HCT116 (cell line): Measurements from ENCODE around the gene DRC7. TPM values are rescaled to one million over a fixed set of nuclear protein-coding genes. Genes with fewer than 3 reads are reported as not detected.

Source experiments
- ATAC-seq: fragments of 200-7000 bp; cut with Tn5 transposase; 2 replicates; pipeline ENCODE4 v1.9.1; 2020; ENCODE audit warnings: mild to moderate bottlenecking, moderate library complexity
- BruUV-seq: library from RNA; stranded (reverse); fragments of 400-500 nt; replicated peaks from 2 replicates; lab custom pipeline; 2021; lab: Mats Ljungman, UMichigan
- CTCF ChIA-PET: fragments of 300-600 bp; sonication (Branson Sonifier 250); formaldehyde crosslinking; loops from one replicate; lab custom pipeline; 2021; ENCODE audit warnings: antibody characterized with exemption; lab: Charles Lee
- POLR2A ChIA-PET: fragments of 300-600, 350-600 bp; sonication (Branson Sonifier 250); formaldehyde crosslinking; loops from one replicate; lab custom pipeline; 2021; ENCODE audit warnings: antibody characterized with exemption; lab: Charles Lee
- RAD21 ChIA-PET, 2 experiments: fragments of 300-600 bp; sonication (Branson Sonifier 250); formaldehyde crosslinking; loops; one replicate each; lab custom pipeline; 2023; ENCODE audit warnings: low total read pairs in 2 of 2; ENCODE audit not compliant: uncharacterized antibody in 2 of 2, unreplicated experiment in 2 of 2, low non-redundant PET in 1 of 2; lab: Charles Lee
- DNase-seq: peaks from one replicate; pipeline ENCODE4 v3.0.0-alpha.2; 2010; ENCODE audit warnings: low read depth, low spot score
- H2AFZ ChIP-seq: fragments of 200-600 bp; shearing (Covaris generic), sonication (generic); 2 replicates; pipeline ENCODE4 v1.6.1; 2017; ENCODE audit warnings: low read depth, mixed run types, mixed read lengths, antibody characterized with exemption, low read length; ENCODE audit not compliant: poor library complexity, severe bottlenecking
- H3K27ac ChIP-seq: 2 replicates; pipeline ENCODE4 v1.5.1; 2012; ENCODE audit warnings: low read depth, low read length
- H3K27me3 ChIP-seq: fragments of 200-600 bp; sonication (generic); 2 replicates; pipeline ENCODE4 v1.6.1; 2016; ENCODE audit warnings: mixed run types, low read length, mixed read lengths; ENCODE audit not compliant: insufficient read depth
- H3K36me3 ChIP-seq, 2 experiments: fragments of 200-500 bp in 1 of 2; fragments of 200-600 bp in 1 of 2; sonication (Bioruptor generic) in 1 of 2; sonication (generic) in 1 of 2; 2 replicates each; pipeline versions ENCODE4 v1.5.1 to v1.6.1; 2014 to 2016; ENCODE audit warnings: low read length in 2 of 2, inconsistent platforms in 1 of 2, mixed read lengths in 1 of 2, mixed run types in 1 of 2; ENCODE audit not compliant: insufficient read depth in 2 of 2, control insufficient read depth in 1 of 2
- H3K4me1 ChIP-seq, 2 experiments: fragments of 200-600 bp in 1 of 2; sonication (generic) in 1 of 2; 2 replicates each; pipeline versions ENCODE4 v1.5.1 to v1.6.1; 2012 to 2017; ENCODE audit warnings: low read length in 2 of 2, inconsistent platforms in 1 of 2, mild to moderate bottlenecking in 1 of 2, mixed read lengths in 1 of 2, mixed run types in 1 of 2, moderate library complexity in 1 of 2; ENCODE audit not compliant: insufficient read depth in 2 of 2, control insufficient read depth in 1 of 2
- H3K4me2 ChIP-seq: fragments of 200-600 bp; sonication (generic); 2 replicates; pipeline ENCODE4 v1.6.1; 2017; ENCODE audit warnings: mixed run types, low read length, mixed read lengths
- H3K4me3 ChIP-seq, 2 experiments: fragments of 200-600 bp in 1 of 2; sonication (generic) in 1 of 2; replicated peaks in 1 of 2; 2 replicates each; pipeline ENCODE4 v1.5.1; 2011 to 2016; ENCODE audit warnings: low read length in 2 of 2, control low read depth in 1 of 2, low read depth in 1 of 2, mild to moderate bottlenecking in 1 of 2, mixed read lengths in 1 of 2, mixed run types in 1 of 2
- H3K79me2 ChIP-seq: fragments of 200-600 bp; sonication (generic); 2 replicates; pipeline ENCODE4 v1.6.1; 2017; ENCODE audit warnings: mild to moderate bottlenecking, mixed run types, low read length, moderate library complexity, mixed read lengths; ENCODE audit not compliant: insufficient read depth
- H3K9ac ChIP-seq: fragments of 200-600 bp; sonication (generic); 2 replicates; pipeline ENCODE4 v1.6.1; 2016; ENCODE audit warnings: low read length, mixed read lengths
- H3K9me2 ChIP-seq: fragments of 200-600 bp; sonication (generic), shearing (Covaris generic); 2 replicates; pipeline ENCODE4 v1.6.1; 2017; ENCODE audit warnings: mixed run types, mild to moderate bottlenecking, moderate library complexity; ENCODE audit not compliant: insufficient read depth
- H3K9me3 ChIP-seq, 2 experiments: fragments of 200-500 bp in 1 of 2; fragments of 200-600 bp in 1 of 2; sonication (Bioruptor generic) in 1 of 2; sonication (generic) in 1 of 2; 2 replicates each; pipeline ENCODE4 v1.6.1; 2014 to 2017; ENCODE audit warnings: low read length in 2 of 2, mixed read lengths in 2 of 2, inconsistent platforms in 1 of 2, low read depth in 1 of 2, mild to moderate bottlenecking in 1 of 2, mixed run types in 1 of 2, moderate library complexity in 1 of 2; ENCODE audit not compliant: control insufficient read depth in 1 of 2, insufficient read depth in 1 of 2
- H4K20me1 ChIP-seq: fragments of 200-600 bp; sonication (generic), shearing (Covaris generic); 2 replicates; pipeline ENCODE4 v1.6.1; 2017; ENCODE audit warnings: mixed run types, mild to moderate bottlenecking, moderate library complexity; ENCODE audit not compliant: insufficient read depth
- ATF3 ChIP-seq: IDR thresholded peaks from 2 replicates; pipeline ENCODE4 v1.6.1; 2012
- CBX3 ChIP-seq: IDR thresholded peaks from 2 replicates; pipeline ENCODE4 v1.6.1; 2012; ENCODE audit warnings: low read depth
- CEBPB ChIP-seq: IDR thresholded peaks from 2 replicates; pipeline ENCODE4 v1.6.1; 2012; ENCODE audit warnings: low read depth
- ELF1 ChIP-seq: IDR thresholded peaks from 2 replicates; pipeline ENCODE4 v1.6.1; 2012; ENCODE audit warnings: low read depth, borderline replicate concordance
- EZH2 ChIP-seq: fragments of 200-600 bp; sonication (generic); IDR thresholded peaks from 2 replicates; pipeline ENCODE4 v1.6.1; 2017; ENCODE audit warnings: antibody characterized with exemption, mixed run types
- FOSL1 ChIP-seq: IDR thresholded peaks from 2 replicates; pipeline ENCODE4 v1.6.1; 2012; ENCODE audit warnings: low read depth
- MAX ChIP-seq: IDR thresholded peaks from 2 replicates; pipeline ENCODE4 v1.6.1; 2012
- POLR2A ChIP-seq: IDR thresholded peaks from 2 replicates; pipeline ENCODE4 v1.7.0; 2011; ENCODE audit warnings: borderline replicate concordance; ENCODE audit not compliant: insufficient read depth, insufficient read length; ENCODE audit errors: extremely low read depth
- RAD21 ChIP-seq: IDR thresholded peaks from 2 replicates; pipeline ENCODE4 v1.6.1; 2012; ENCODE audit warnings: low read depth, mild to moderate bottlenecking
- SIN3A ChIP-seq: IDR thresholded peaks from 2 replicates; pipeline ENCODE4 v1.6.1; 2012; ENCODE audit warnings: low read depth
- SRF ChIP-seq: IDR thresholded peaks from 2 replicates; pipeline ENCODE4 v1.6.1; 2012; ENCODE audit warnings: low read depth
- TCF7L2 ChIP-seq: IDR thresholded peaks from 2 replicates; pipeline ENCODE4 v1.7.0; 2011; ENCODE audit warnings: borderline replicate concordance, inconsistent platforms; ENCODE audit not compliant: insufficient read depth, insufficient read length; ENCODE audit errors: extremely low read depth
- ZFX ChIP-seq: fragments of 450-650 bp; IDR thresholded peaks from 2 replicates; pipeline ENCODE4 v1.6.1; 2017
- ZNF274 ChIP-seq: fragments of 200-500 bp; sonication (Bioruptor generic); IDR thresholded peaks from 2 replicates; pipeline ENCODE4 v1.6.1; 2014; ENCODE audit warnings: mild to moderate bottlenecking, low read depth, low read length, inconsistent platforms
- intact Hi-C: fragments of 100-400 bp; cut with micrococcal nuclease; formaldehyde crosslinking; loops from 2 replicates; pipeline ENCODE4 v1.10.0; 2022
- total RNA-seq: library from RNA; stranded (reverse); gene quantifications from one replicate; pipeline ENCODE4 v1.2.1, GENCODE V29; 2021; ENCODE audit not compliant: unreplicated experiment
- TF ChIP-seq, protein P1 (sequence below): IDR thresholded peaks from 2 replicates; pipeline ENCODE4 v1.6.1; 2011; ENCODE audit warnings: mild to moderate bottlenecking, low read length, moderate library complexity; ENCODE audit not compliant: insufficient replicate concordance; ENCODE audit errors: extremely low read depth

DRC7 gene
- total RNA-seq, 1 experiment from 2014 or later: 0.91 TPM

DNA sequence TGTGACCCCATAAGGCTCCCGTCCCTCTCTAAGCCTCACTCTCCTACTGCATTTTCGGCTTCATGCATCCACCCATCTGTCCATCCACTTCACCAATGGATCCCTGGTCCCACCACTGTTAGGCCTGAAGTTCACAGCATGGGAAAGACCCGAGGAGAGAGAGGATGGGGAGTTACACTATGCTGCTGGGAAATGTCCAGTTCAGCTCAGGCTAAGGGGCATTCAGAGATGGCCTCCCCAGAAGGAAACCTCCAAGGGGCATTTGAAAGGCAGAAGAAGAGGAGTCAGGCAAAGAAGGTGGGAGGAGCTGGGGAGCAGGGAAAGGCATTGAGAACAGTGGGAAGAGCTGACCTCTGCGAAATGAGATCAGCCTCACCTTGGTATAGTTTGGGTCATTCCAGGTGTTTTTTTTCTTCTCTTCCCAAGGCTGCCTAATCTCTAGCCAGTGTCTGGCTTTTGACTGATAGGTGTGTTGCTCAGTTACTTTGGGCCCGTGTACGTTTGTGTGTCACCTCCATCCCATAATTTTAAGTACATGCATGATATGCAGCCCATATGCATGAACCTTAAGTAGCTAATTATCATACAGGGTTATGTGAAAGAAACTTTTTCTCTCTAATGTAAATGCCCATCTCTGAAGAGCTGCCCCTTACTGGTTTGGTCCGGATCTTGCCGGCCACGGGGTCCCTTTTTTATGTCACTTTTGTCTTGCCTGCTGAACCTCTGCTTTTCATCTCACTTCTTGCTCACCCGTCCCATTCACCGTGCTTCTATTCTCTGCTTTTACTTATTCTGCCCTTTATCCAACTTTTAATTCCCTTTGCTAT lies 11.6 kb upstream of the DRC7 start:
- RAD21 ChIA-PET: no interaction called here
- intact Hi-C loops: no loop called here
- CTCF ChIA-PET: no interaction called here
- Histone ChIP-seq H3K4me1 (no peaks in the 10 kb centered on the region), H3K27ac (no peak overlapping the region), H3K79me2 (no peaks in the 10 kb centered on the region), H3K9me2 (no peaks in the 10 kb centered on the region), H3K9me3 (no peaks in the 10 kb centered on the region), H3K36me3 (no peaks in the 10 kb centered on the region), H4K20me1 (no peaks in the 10 kb centered on the region), H3K4me2 (no peak overlapping the region), H3K4me3 (no peak overlapping the region), H2AFZ (no peak overlapping the region), H3K27me3 (no peaks in the 10 kb centered on the region), H3K9ac (no peak overlapping the region)
- ATAC-seq (no peak; the same call in 1 of the 2 replicates), DNase-seq (no peak)
- TF ChIP-seq ELF1 (no peak), POLR2A (peak; percentile 54)
- POLR2A ChIA-PET: interaction anchor here (0.6 kb wide), 1 partner anchor 281 kb away, joined by 3 read pairs; no protein-coding TSS in a partner anchor
- no TSS peak for BruUV-seq

- no peaks in the 10 kb centered on the region for H3K36me3 ChIP-seq
- no peak overlapping the region for H3K4me3 ChIP-seq
- CTCF ChIA-PET: no interaction called here
- no peaks in the 10 kb centered on the region for H3K9me3 ChIP-seq
- H3K27me3 ChIP-seq: no peaks in the 10 kb centered on the region
- BruUV-seq: no TSS peak
- POLR2A ChIA-PET: interaction anchor here (0.6 to 1.2 kb wide), 2 partner anchors 51 to 282 kb away, joined by 3 read pairs; partner anchors contain the start of gene KATNB1
- no peak overlapping the region for H3K27ac ChIP-seq
- ATAC-seq (no peak), DNase-seq (no peak)
- no peaks in the 10 kb centered on the region for H4K20me1 ChIP-seq
- no peak overlapping the region for H2AFZ ChIP-seq
- no peaks in the 10 kb centered on the region for H3K4me1 ChIP-seq
- RAD21 ChIA-PET: no interaction called here
- no peaks in the 10 kb centered on the region for H3K9me2 ChIP-seq
- no peak overlapping the region for H3K9ac ChIP-seq
- H3K4me2 ChIP-seq: no peak overlapping the region
- no peaks in the 10 kb centered on the region for H3K79me2 ChIP-seq
- intact Hi-C loops: no loop called here
- no peak for TF ChIP-seq FOSL1
- TF ChIP-seq, protein P1, sequence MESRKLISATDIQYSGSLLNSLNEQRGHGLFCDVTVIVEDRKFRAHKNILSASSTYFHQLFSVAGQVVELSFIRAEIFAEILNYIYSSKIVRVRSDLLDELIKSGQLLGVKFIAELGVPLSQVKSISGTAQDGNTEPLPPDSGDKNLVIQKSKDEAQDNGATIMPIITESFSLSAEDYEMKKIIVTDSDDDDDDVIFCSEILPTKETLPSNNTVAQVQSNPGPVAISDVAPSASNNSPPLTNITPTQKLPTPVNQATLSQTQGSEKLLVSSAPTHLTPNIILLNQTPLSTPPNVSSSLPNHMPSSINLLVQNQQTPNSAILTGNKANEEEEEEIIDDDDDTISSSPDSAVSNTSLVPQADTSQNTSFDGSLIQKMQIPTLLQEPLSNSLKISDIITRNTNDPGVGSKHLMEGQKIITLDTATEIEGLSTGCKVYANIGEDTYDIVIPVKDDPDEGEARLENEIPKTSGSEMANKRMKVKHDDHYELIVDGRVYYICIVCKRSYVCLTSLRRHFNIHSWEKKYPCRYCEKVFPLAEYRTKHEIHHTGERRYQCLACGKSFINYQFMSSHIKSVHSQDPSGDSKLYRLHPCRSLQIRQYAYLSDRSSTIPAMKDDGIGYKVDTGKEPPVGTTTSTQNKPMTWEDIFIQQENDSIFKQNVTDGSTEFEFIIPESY: no peak
- TF ChIP-seq SRF: no peak
- TF ChIP-seq POLR2A: no peak
- no peak for TF ChIP-seq ZFX
- TF ChIP-seq ELF1: no peak
- TF ChIP-seq TCF7L2: no peak
- no peak for TF ChIP-seq SIN3A
- TF ChIP-seq ATF3: no peak
- no peak for TF ChIP-seq RAD21
- TF ChIP-seq MAX: no peak
- TF ChIP-seq EZH2: no peak
- TF ChIP-seq CBX3: no peak
- TF ChIP-seq ZNF274: no peak
- no peak for TF ChIP-seq CEBPB
Observed at GRCh38 chr16:57683636-57684545, 10.7 kb upstream of the DRC7 start.
